ENCODE data around the gene ATP6V1F.

DNA sequence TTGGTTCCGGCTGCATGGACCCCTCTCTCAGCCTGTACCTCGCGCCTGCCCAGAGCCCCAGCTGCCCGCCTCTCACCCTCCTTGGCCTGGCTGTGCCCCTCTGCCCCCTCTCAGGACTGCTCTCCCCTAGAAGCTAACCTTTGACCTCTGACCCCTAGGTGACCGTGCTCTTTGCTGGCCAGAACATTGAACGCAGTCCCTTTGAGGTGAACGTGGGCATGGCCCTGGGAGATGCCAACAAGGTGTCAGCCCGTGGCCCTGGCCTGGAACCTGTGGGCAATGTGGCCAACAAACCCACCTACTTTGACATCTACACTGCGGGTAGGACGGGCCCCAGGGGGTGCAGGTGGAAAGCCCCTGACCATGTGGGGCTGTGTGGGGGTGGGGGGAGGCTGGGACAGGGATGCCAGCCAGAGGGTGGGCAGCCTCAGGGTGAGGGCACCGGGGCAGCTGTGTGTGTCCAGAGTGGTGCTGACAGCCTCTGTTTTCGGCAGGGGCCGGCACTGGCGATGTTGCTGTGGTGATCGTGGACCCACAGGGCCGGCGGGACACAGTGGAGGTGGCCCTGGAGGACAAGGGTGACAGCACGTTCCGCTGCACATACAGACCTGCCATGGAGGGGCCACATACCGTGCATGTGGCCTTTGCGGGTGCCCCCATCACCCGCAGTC lies 24.4 kb upstream of the ATP6V1F start:
- TF ChIP-seq JUND (IDR thresholded peaks at IDR 0.05) (no peak), YY1 (IDR thresholded peaks at IDR 0.05; ENCODE audit: extremely low read depth, insufficient replicate concordance, low read depth, low read length) (no peak), EZH2phosphoT487 (IDR thresholded peaks at IDR 0.05; ENCODE audit: borderline replicate concordance) (no peak)
- TF ChIP-seq, protein P1, sequence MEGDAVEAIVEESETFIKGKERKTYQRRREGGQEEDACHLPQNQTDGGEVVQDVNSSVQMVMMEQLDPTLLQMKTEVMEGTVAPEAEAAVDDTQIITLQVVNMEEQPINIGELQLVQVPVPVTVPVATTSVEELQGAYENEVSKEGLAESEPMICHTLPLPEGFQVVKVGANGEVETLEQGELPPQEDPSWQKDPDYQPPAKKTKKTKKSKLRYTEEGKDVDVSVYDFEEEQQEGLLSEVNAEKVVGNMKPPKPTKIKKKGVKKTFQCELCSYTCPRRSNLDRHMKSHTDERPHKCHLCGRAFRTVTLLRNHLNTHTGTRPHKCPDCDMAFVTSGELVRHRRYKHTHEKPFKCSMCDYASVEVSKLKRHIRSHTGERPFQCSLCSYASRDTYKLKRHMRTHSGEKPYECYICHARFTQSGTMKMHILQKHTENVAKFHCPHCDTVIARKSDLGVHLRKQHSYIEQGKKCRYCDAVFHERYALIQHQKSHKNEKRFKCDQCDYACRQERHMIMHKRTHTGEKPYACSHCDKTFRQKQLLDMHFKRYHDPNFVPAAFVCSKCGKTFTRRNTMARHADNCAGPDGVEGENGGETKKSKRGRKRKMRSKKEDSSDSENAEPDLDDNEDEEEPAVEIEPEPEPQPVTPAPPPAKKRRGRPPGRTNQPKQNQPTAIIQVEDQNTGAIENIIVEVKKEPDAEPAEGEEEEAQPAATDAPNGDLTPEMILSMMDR (IDR thresholded peaks at IDR 0.05 in 2 of 3, conservative IDR thresholded peaks at IDR 0.05 in 1 of 3; ENCODE audit: borderline replicate concordance in 1 of 3, insufficient read depth in 1 of 3, low read depth in 2 of 3, low read length in 2 of 3): no peak
- TF ChIP-seq, protein P2, sequence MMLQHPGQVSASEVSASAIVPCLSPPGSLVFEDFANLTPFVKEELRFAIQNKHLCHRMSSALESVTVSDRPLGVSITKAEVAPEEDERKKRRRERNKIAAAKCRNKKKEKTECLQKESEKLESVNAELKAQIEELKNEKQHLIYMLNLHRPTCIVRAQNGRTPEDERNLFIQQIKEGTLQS (IDR thresholded peaks at IDR 0.05): no peak
- TF ChIP-seq, protein P3, sequence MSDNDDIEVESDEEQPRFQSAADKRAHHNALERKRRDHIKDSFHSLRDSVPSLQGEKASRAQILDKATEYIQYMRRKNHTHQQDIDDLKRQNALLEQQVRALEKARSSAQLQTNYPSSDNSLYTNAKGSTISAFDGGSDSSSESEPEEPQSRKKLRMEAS (IDR thresholded peaks at IDR 0.05): no peak
